G401.6 (cell line): ENCODE results near the gene JUNB.
"Not testable (repeated sequence)": the region's sequence is repeated elsewhere in the genome, so short reads cannot be mapped to it uniquely, and the experiment has no call there.

Source experiments
- FAIRE-seq: peaks from 2 replicates; lab custom pipeline; 2012; peaks lifted over from hg19 to GRCh38; lab: Jason Lieb, UNC

The JUNB gene

GRCh38 chr19:12789098-12789903, 2.0 kb upstream of the JUNB start:
- no peak for FAIRE-seq

GRCh38 chr19:12789904-12790619, 1.2 kb upstream of the JUNB start:
- FAIRE-seq = peak; percentile 33

DNA sequence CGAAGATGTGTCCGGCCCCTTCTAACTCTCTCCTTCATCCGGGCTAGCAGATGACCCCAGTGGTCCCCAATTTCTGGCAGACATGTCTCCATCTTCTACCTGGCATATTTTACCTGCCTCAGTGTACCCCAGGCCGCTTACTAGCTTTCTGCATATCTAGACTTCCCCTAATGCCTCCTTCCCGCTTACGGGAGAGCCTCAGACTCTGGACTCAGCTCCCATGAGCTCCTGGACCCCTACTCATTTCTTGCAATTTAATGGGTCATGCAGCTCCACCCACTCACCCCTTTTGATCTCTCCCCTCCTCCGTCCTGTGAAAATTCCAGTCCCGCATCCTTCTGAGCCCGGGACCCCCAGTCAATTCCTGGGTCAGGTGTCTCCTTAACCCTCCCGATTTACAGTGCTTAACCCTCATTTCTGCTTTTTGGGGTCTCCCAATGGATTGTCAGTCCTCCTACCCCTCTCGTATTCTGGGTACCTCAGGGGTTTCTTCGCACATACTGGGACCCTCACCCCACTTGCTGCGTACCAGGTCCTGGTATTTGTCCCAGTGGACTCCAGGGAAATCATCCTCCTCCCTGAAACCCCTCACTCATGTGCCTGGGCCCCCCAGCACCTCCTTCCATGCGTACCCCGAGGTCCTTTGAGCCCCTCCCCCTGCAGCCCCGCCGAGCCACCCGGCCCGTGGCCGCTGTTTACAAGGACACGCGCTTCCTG, 500 bp upstream of the JUNB start:
- FAIRE-seq = no peak

DNA sequence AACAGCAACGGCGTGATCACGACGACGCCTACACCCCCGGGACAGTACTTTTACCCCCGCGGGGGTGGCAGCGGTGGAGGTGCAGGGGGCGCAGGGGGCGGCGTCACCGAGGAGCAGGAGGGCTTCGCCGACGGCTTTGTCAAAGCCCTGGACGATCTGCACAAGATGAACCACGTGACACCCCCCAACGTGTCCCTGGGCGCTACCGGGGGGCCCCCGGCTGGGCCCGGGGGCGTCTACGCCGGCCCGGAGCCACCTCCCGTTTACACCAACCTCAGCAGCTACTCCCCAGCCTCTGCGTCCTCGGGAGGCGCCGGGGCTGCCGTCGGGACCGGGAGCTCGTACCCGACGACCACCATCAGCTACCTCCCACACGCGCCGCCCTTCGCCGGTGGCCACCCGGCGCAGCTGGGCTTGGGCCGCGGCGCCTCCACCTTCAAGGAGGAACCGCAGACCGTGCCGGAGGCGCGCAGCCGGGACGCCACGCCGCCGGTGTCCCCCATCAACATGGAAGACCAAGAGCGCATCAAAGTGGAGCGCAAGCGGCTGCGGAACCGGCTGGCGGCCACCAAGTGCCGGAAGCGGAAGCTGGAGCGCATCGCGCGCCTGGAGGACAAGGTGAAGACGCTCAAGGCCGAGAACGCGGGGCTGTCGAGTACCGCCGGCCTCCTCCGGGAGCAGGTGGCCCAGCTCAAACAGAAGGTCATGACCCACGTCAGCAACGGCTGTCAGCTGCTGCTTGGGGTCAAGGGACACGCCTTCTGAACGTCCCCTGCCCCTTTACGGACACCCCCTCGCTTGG, 966 bp downstream of the JUNB start:
- no peak for FAIRE-seq

DNA sequence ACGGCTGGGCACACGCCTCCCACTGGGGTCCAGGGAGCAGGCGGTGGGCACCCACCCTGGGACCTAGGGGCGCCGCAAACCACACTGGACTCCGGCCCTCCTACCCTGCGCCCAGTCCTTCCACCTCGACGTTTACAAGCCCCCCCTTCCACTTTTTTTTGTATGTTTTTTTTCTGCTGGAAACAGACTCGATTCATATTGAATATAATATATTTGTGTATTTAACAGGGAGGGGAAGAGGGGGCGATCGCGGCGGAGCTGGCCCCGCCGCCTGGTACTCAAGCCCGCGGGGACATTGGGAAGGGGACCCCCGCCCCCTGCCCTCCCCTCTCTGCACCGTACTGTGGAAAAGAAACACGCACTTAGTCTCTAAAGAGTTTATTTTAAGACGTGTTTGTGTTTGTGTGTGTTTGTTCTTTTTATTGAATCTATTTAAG, 1.6 kb downstream of the JUNB start:
- FAIRE-seq = no peak

- FAIRE-seq = peak; percentile 73
Observed at GRCh38 chr19:12793290-12794195, 2.3 kb downstream of the JUNB start.

GRCh38 chr19:12794196-12794941, 3.1 kb downstream of the JUNB start:
- no peak for FAIRE-seq

DNA sequence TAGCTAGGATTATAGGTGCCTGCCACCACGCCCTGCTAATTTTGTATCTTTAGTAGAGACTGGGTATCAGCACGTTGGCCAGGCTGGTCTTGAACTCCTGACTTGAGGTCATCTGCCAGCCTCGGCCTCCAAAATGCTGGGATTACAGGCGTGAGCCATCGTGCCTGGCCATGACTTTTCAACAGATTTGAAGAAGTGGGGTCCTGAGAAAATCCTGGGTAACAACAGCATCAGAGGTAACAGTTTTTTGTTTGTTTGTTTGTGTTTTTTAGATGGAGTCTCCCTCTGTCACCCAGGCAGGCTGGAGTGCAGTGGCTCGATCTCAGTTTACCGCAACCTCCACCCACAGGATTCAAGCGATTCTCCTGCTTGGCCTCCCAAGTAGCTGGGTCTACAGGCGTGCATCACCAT, 3.7 kb downstream of the JUNB start:
- FAIRE-seq = no peak

DNA sequence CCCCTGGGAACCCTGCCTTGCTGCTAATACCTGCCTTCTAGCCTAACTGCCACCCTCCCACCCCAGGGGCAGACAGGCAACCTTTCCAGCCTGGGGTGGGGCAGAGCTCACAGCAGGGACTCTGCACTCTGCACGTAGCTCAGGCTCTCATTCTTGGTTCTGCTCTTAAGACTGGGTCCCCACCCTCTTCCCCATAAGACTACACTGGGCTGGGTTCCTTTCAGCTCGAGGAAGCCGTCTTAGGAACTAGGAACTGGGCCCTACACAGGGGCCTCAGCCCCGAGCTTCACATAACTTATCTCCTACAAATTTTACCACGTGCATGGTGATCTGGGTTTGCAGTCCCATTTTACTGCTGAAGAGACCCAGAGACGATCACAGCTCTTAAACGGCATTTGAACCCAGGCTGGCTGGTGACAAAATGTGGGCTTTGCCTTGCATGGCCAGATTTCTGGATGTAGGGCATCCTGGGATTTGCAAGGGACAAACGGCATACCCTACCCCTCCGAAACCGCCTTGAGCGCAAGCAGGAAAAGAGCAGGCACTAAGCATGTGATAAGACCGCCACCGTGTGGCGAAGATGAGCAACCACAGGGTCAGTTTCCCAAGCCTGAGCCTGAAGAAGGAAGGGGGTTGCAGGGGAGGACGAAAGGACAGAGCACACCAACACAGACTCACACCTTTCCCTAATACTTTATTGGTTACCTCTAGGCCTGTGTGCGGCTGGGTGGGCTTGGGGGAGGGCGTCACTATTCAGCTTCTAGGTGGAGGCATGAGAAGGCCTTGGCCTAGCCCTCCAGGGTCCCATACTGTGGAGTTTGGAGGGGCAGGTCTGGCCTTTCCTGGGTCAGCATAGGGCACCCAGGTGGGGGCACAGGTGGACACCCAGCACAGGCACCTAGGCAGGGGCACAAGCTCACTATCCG, 5.1 kb downstream of the JUNB start:
- FAIRE-seq = peak; percentile 91

GRCh38 chr19:12797141-12797587, 5.9 kb downstream of the JUNB start:
- no peak for FAIRE-seq

DNA sequence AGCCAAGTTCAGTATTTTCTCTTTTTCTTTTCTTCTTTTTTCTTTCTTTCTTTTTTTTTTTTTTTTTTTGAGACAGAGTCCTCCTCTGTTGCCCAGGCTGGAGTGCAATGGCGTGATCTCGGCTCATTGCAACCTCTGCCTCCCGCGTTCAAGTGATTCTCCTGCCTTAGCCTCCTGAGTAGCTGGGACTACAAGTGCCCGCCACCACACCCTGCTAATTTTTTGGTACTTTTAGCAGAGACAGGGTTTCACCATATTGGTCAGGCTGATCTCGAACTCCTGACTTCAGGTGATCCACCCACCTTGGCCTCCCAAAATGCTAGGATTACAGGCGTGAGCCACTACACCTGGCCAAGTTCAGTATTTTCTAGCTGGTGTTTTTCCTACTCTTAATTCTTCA, 6.3 kb downstream of the JUNB start:
- FAIRE-seq = not testable (repeated sequence)

GRCh38 chr19:12799742-12800465, 8.6 kb downstream of the JUNB start:
- no peak for FAIRE-seq

- no peak for FAIRE-seq
Observed at GRCh38 chr19:12800466-12800770, 9.1 kb downstream of the JUNB start.

DNA sequence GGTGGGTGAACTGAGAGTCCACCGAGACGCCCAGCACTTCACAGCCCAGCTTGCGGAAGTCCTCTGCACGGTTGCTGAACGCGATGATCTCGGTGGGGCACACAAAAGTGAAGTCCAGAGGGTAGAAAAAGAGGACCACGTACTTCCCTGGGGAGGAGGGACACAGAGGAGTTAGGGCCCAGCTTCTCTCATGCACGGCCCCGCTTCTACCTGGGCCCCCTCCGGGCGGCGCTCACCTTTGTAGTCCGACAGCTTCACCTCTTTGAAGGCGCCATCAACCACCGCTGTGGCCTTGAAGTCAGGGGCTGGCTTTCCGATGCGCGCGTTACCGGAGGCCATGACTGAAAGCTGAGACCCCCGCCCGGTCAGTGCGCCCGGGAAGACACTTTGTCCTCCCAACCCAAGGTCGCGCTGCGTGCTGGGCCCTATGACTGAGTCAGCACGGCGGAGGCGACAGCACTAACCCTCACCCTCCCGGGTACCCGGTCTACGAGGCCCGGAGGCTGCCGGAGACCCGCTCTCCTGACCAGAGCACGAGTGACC, 9.7 kb downstream of the JUNB start:
- FAIRE-seq = no peak

- no peak for FAIRE-seq
Observed at GRCh38 chr19:12801466-12802266, 10.4 kb downstream of the JUNB start, which contains the start of the genes PRDX2 and THSD8. Gene PRDX2 (minus strand): TSS chr19:12801800. CDS start chr19:12801261, 539 bp downstream. Gene THSD8 (plus strand): TSS chr19:12802069. CDS start chr19:12802072, 3 bp downstream.

- FAIRE-seq = no peak
Observed at GRCh38 chr19:12802267-12803106, 11.2 kb downstream of the JUNB start.
